ENCODE data around the gene GFRAL.
"Not testable (repeated sequence)": the region's sequence is repeated elsewhere in the genome, so short reads cannot be mapped to it uniquely, and the experiment has no call there.

GFRAL gene

GRCh38 chr6:55327169-55327568, at the start of gene GFRAL:
GFRAL (plus strand) TSS chr6:55327469; CDS start chr6:55327555, 86 bp downstream.
- DNase-seq = no peak

GRCh38 chr6:55277646-55278045, 49.6 kb upstream of the GFRAL start:
- DNase-seq = no peak

GRCh38 chr6:55281215-55281614, 46.1 kb upstream of the GFRAL start:
- DNase-seq = no peak

- DNase-seq = no peak
These were observed 45.2 kb upstream of the GFRAL start for GRCh38 chr6:55282115-55282514.

GRCh38 chr6:55286824-55287223, 40.4 kb upstream of the GFRAL start:
- DNase-seq = no peak

- no peak for DNase-seq
These were observed 36.5 kb upstream of the GFRAL start for GRCh38 chr6:55290736-55291135.

GRCh38 chr6:55293116-55293515, 34.2 kb upstream of the GFRAL start:
- no peak for DNase-seq

GRCh38 chr6:55297214-55297613, 30.1 kb upstream of the GFRAL start:
- DNase-seq = not testable (repeated sequence)

- DNase-seq = no peak
These were observed 27.8 kb upstream of the GFRAL start for GRCh38 chr6:55299286-55299985.

GRCh38 chr6:55304747-55305146, 22.5 kb upstream of the GFRAL start:
- DNase-seq = no peak

GRCh38 chr6:55319961-55320695, 7.1 kb upstream of the GFRAL start:
- DNase-seq = no peak

GRCh38 chr6:55320696-55321086, 6.6 kb upstream of the GFRAL start:
- no peak for DNase-seq

GRCh38 chr6:55377150-55377549, 49.9 kb downstream of the GFRAL start:
- no peak for DNase-seq

- no peak for DNase-seq
These were observed 52.2 kb downstream of the GFRAL start for GRCh38 chr6:55379471-55379870.

GRCh38 chr6:55379895-55380294, 52.6 kb downstream of the GFRAL start:
- DNase-seq = no peak

GRCh38 chr6:55388211-55388610, 60.9 kb downstream of the GFRAL start:
- no peak for DNase-seq

GRCh38 chr6:55395871-55396270, 68.6 kb downstream of the GFRAL start:
- DNase-seq = no peak

- no peak for DNase-seq
These were observed 70.7 kb downstream of the GFRAL start for GRCh38 chr6:55397986-55398385.

GRCh38 chr6:55399351-55399750, 72.1 kb downstream of the GFRAL start:
- no peak for DNase-seq

- DNase-seq = no peak
These were observed 78.4 kb downstream of the GFRAL start for GRCh38 chr6:55405474-55406235.

- no peak for DNase-seq
These were observed 83.4 kb downstream of the GFRAL start for GRCh38 chr6:55410674-55411073.

- no peak for DNase-seq
These were observed 96.7 kb downstream of the GFRAL start for GRCh38 chr6:55423933-55424332.

GRCh38 chr6:55433446-55434130, 106.3 kb downstream of the GFRAL start:
- no peak for DNase-seq

Data from stimulated activated CD4-positive, alpha-beta T cell treated with anti-CD3 and anti-CD28 coated beads, Interleukin-1b, Interleukin-23, amount 100 ng/mL, for 48 hours (primary cell).